DND-41 (cell line): Measurements from ENCODE around the gene TLCD3B.

Source experiments
- ATAC-seq: fragments of 200-7000 bp; cut with Tn5 transposase; 3 replicates; pipeline ENCODE4 v1.9.1; 2021; ENCODE audit warnings: low read depth; ENCODE audit not compliant: insufficient read depth
- DNase-seq: peaks from one replicate; pipeline ENCODE4 v3.0.0-alpha.2; 2020
- H2AFZ ChIP-seq: 2 replicates; pipeline ENCODE4 v1.6.0; 2012; ENCODE audit warnings: low read depth, low read length
- H3K27ac ChIP-seq: 2 replicates; pipeline ENCODE4 v1.5.1; 2012; ENCODE audit warnings: low read length, inconsistent platforms
- H3K27me3 ChIP-seq: fragments of 200-600 bp; sonication (generic); 2 replicates; pipeline ENCODE4 v1.6.0; 2012; ENCODE audit warnings: low read length, mild to moderate bottlenecking, inconsistent platforms; ENCODE audit not compliant: insufficient read depth, poor library complexity
- H3K36me3 ChIP-seq: 2 replicates; pipeline ENCODE4 v1.5.1; 2012; ENCODE audit warnings: low read length, inconsistent platforms; ENCODE audit not compliant: insufficient read depth
- H3K4me1 ChIP-seq: 2 replicates; pipeline ENCODE4 v1.5.1; 2012; ENCODE audit warnings: mild to moderate bottlenecking, low read length; ENCODE audit not compliant: insufficient read depth
- H3K4me2 ChIP-seq: 2 replicates; pipeline ENCODE4 v1.6.0; 2012; ENCODE audit warnings: mild to moderate bottlenecking, moderate library complexity, low read length, inconsistent platforms; ENCODE audit not compliant: insufficient read depth
- H3K4me3 ChIP-seq, 2 experiments: fragments of 200-600 bp in 1 of 2; shearing (Covaris generic) in 1 of 2; 2 replicates each; pipeline ENCODE4 v1.5.1; 2012 to 2016; ENCODE audit warnings: inconsistent platforms in 2 of 2, low read length in 2 of 2, mild to moderate bottlenecking in 2 of 2, low read depth in 1 of 2, moderate library complexity in 1 of 2
- H3K79me2 ChIP-seq: 2 replicates; pipeline ENCODE4 v1.6.0; 2012; ENCODE audit warnings: low read length, inconsistent platforms; ENCODE audit not compliant: insufficient read depth
- H3K9ac ChIP-seq: 2 replicates; pipeline ENCODE4 v1.6.0; 2012; ENCODE audit warnings: low read depth, mild to moderate bottlenecking, inconsistent platforms, low read length, moderate library complexity
- H3K9me3 ChIP-seq: 2 replicates; pipeline ENCODE4 v1.5.1; 2012; ENCODE audit warnings: low read length, moderate library complexity, mild to moderate bottlenecking, inconsistent platforms; ENCODE audit not compliant: insufficient read depth, severe bottlenecking
- H4K20me1 ChIP-seq: 2 replicates; pipeline ENCODE4 v1.6.0; 2012; ENCODE audit warnings: low read length; ENCODE audit not compliant: insufficient read depth
- EZH2 ChIP-seq: IDR thresholded peaks from 3 replicates; pipeline ENCODE4 v1.6.1; 2012; ENCODE audit warnings: borderline replicate concordance, low read depth, mild to moderate bottlenecking, moderate library complexity, low read length, inconsistent platforms; ENCODE audit not compliant: severe bottlenecking
- TF ChIP-seq, protein P1 (sequence below): IDR thresholded peaks from 2 replicates; pipeline ENCODE4 v1.5.1; 2012; ENCODE audit warnings: borderline replicate concordance, low read length, moderate library complexity, mild to moderate bottlenecking; ENCODE audit not compliant: poor library complexity, severe bottlenecking; ENCODE audit errors: extremely low read depth

Gene TLCD3B

DNA sequence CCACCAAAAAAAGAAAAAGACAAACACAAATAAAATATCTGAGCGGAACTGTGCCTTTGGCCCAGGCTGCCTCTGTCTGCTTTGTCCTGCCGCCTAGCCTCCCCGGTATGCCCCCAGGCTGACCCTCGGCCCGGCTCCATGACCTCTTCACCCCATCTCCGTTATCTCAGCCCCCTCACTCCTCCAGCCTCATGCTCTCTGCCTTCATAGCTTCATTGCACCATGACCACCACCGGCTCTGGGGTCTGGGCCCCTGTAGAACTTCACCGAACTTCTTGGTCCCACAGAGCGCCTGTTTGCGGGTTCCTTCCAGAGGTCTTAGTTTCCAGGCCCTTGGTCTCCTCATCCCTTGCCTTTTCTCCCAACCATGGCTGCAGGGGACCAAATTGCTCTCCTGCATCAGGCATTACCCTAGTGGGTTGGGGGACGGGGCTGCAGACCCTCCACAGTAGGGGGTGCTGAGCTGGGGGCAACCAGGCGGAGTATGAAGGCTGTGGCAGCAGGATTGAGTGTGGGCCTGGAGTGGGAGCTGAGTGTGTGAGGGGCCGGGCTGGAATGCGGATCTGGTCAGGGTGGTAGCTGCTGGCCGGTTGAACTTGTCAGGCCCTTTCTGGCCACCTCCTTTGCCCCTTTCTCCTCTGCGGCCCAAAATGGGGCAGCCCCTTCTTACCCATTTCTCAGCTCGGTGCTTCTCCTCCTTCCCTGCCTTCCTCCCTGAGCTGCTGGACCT is 42.6 kb downstream of the TLCD3B start:
- Histone ChIP-seq H3K9me3 (no peaks in the 10 kb centered on the region), H3K4me2 (no peak overlapping the region), H3K4me3 (no peak overlapping the region), H3K27ac (no peak overlapping the region), H4K20me1 (peaks cover 14% of the 10 kb centered on the region), H3K9ac (no peak overlapping the region), H2AFZ (no peak overlapping the region), H3K27me3 (no peaks in the 10 kb centered on the region), H3K36me3 (peaks cover 100% of the 10 kb centered on the region), H3K79me2 (peaks cover under 1% of the 10 kb centered on the region; the same call in 1 of the 2 replicates), H3K4me1 (peaks cover 4% of the 10 kb centered on the region; the same call in 1 of the 2 replicates)
- no peak for DNase-seq
- TF ChIP-seq, protein P1, sequence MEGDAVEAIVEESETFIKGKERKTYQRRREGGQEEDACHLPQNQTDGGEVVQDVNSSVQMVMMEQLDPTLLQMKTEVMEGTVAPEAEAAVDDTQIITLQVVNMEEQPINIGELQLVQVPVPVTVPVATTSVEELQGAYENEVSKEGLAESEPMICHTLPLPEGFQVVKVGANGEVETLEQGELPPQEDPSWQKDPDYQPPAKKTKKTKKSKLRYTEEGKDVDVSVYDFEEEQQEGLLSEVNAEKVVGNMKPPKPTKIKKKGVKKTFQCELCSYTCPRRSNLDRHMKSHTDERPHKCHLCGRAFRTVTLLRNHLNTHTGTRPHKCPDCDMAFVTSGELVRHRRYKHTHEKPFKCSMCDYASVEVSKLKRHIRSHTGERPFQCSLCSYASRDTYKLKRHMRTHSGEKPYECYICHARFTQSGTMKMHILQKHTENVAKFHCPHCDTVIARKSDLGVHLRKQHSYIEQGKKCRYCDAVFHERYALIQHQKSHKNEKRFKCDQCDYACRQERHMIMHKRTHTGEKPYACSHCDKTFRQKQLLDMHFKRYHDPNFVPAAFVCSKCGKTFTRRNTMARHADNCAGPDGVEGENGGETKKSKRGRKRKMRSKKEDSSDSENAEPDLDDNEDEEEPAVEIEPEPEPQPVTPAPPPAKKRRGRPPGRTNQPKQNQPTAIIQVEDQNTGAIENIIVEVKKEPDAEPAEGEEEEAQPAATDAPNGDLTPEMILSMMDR, result no peak
- no peak for TF ChIP-seq EZH2
- no peak for ATAC-seq

DNA sequence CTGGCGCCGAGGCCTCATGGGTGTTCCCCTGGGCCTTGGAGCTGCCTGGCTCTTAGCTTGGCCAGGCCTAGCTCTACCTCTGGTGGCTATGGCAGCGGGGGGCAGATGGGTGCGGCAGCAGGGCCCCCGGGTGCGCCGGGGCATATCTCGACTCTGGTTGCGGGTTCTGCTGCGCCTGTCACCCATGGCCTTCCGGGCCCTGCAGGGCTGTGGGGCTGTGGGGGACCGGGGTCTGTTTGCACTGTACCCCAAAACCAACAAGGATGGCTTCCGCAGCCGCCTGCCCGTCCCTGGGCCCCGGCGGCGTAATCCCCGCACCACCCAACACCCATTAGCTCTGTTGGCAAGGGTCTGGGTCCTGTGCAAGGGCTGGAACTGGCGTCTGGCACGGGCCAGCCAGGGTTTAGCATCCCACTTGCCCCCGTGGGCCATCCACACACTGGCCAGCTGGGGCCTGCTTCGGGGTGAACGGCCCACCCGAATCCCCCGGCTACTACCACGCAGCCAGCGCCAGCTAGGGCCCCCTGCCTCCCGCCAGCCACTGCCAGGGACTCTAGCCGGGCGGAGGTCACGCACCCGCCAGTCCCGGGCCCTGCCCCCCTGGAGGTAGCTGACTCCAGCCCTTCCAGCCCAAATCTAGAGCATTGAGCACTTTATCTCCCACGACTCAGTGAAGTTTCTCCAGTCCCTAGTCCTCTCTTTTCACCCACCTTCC is 43.5 kb downstream of the TLCD3B start:
- Histone ChIP-seq H3K27ac (no peak overlapping the region), H3K36me3 (peaks cover 100% of the 10 kb centered on the region), H3K9me3 (no peaks in the 10 kb centered on the region), H3K79me2 (no peaks in the 10 kb centered on the region), H3K4me3 (no peak overlapping the region), H3K27me3 (no peaks in the 10 kb centered on the region), H2AFZ (no peak overlapping the region), H3K4me1 (no peaks in the 10 kb centered on the region), H3K4me2 (no peak overlapping the region), H3K9ac (no peak overlapping the region), H4K20me1 (peaks cover 14% of the 10 kb centered on the region)
- DNase-seq, result no peak
- no peak for ATAC-seq
- TF ChIP-seq EZH2, result no peak
- TF ChIP-seq, protein P1, result no peak

DNA sequence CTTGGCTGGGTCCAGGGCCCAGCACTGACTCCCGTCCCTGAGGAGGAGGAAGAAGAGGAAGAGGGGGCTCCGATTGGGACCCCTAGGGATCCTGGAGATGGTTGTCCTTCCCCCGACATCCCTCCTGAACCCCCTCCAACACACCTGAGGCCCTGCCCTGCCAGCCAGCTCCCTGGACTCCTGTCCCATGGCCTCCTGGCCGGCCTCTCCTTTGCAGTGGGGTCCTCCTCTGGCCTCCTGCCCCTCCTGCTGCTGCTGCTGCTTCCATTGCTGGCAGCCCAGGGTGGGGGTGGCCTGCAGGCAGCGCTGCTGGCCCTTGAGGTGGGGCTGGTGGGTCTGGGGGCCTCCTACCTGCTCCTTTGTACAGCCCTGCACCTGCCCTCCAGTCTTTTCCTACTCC is 44.1 kb downstream of the TLCD3B start:
- H3K4me2 ChIP-seq, result no peak overlapping the region
- no peak overlapping the region for H3K4me3 ChIP-seq
- TF ChIP-seq EZH2, result no peak
- TF ChIP-seq, protein P1, result no peak
- peaks cover 100% of the 10 kb centered on the region for H3K36me3 ChIP-seq
- no peak overlapping the region for H3K27ac ChIP-seq
- no peaks in the 10 kb centered on the region for H3K4me1 ChIP-seq
- ATAC-seq, result no peak
- DNase-seq, result no peak
- H3K79me2 ChIP-seq, result no peaks in the 10 kb centered on the region
- H3K9me3 ChIP-seq, result no peaks in the 10 kb centered on the region
- H3K9ac ChIP-seq, result no peak overlapping the region
- no peaks in the 10 kb centered on the region for H3K27me3 ChIP-seq
- peaks cover 14% of the 10 kb centered on the region for H4K20me1 ChIP-seq
- H2AFZ ChIP-seq, result no peak overlapping the region
